NCI-H510A treated with DMSO at 0.1 percent for 48 hours (cell line): ENCODE data around the gene TRAF1.

ENCODE experiments used
- DNase-seq: peaks from one replicate; lab custom pipeline; 2025; lab: John Stamatoyannopoulos, UW

Gene TRAF1

DNA sequence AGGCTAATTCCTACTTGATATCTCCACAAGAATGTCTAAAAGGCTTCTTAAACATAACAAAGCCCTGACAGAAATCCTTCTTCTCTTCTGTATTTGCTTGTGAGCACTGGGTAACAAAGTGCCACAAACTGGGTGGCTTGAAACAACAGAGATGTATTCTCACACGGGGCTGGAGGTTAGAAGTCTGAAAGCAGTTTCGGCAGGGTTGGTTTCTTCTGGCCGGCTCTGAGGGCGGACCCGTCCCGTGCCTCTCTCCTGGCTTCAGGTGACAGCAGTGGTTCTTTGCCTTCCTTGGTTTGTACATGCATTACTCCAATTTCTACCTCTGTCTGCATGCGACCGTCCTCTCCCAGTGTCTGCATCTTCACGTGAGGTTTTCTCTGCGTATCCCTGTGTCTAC, 14.0 kb upstream of the TRAF1 start:
- no peak for DNase-seq

DNA sequence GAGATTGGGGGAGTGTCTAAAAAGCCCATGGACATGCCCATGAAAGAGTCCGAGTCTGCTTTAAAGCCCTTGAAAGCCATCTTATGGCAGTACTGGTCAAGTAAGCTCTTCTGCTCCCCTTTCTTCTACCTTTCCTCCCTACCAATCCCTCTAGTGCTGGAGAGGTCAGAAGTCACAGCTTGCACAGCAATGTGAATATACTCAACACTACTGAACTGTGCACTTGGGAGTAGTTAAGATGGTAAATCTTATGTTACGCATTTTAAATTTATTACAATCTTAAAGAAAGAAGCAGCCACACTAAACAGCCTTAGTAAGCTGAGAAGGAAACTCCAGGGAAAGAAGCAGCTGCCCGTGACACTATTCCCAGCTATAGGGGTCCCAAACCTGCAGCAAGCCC, 12.3 kb upstream of the TRAF1 start:
- no peak for DNase-seq

- DNase-seq = no peak
Measured at GRCh38 chr9:120937596-120937995, 11.0 kb upstream of the TRAF1 start.

DNA sequence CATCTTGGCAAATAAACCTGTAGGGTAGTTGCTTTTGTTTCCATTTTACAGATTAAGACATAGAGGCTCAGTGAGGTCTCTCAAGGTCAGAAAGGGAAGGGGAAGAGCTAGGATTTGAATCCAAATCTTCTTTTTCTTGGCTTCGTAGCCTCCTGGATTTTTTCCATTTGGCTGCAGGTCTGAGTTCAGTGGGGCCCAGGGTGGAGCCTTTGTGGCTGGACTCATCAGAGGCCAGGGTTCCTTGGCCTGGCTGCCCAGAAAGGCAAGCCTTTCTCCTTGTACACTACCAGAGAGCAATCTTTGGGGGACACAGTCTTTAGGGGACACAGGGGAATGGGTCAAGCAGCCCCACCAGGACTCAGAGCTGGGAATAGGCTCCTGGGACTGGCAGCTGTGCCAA, 10.5 kb upstream of the TRAF1 start:
- no peak for DNase-seq

- no peak for DNase-seq
Measured at GRCh38 chr9:120936764-120937122, 10.1 kb upstream of the TRAF1 start.

GRCh38 chr9:120936011-120936763, 9.6 kb upstream of the TRAF1 start:
- peak; percentile 94 for DNase-seq

- peak; percentile 59 for DNase-seq
Measured at GRCh38 chr9:120935383-120935857, 8.8 kb upstream of the TRAF1 start.

- no peak for DNase-seq
Measured at GRCh38 chr9:120934281-120934680, 7.7 kb upstream of the TRAF1 start.

DNA sequence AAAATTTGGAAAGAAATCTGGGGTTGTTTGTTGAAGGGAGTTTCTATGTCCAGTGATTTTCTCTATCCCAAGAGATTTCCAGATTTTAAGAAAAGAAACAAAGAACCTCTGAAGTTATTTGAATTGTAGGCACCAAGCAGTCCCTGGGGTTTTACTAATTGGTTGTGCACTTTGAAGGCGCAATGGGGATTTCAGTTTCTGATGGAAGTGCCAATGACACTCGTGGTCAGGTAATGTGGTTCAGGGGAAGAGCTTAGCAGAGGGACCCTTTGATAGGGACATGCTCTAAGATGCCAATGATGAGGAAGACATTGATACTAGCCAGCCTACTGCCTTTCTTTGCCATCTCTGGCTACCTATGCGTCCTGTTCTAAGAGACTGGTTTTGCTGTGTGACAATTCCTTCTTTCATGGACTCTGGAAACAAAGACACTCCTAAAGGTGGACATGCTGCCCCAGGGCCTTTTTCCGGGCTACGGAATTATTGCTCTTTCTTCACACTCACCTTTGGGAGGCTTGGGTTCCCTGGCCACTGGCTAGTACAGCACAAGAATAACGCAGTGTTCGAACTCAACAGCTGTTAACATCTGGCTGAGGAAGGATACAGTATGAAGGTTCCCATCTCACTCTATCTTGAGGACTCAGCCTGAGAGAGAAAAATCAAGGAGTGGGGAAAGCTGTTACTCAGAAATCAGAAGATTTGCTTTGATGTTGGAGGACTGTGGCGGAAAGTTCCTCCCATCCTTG, 6.9 kb upstream of the TRAF1 start:
- DNase-seq = no peak

DNA sequence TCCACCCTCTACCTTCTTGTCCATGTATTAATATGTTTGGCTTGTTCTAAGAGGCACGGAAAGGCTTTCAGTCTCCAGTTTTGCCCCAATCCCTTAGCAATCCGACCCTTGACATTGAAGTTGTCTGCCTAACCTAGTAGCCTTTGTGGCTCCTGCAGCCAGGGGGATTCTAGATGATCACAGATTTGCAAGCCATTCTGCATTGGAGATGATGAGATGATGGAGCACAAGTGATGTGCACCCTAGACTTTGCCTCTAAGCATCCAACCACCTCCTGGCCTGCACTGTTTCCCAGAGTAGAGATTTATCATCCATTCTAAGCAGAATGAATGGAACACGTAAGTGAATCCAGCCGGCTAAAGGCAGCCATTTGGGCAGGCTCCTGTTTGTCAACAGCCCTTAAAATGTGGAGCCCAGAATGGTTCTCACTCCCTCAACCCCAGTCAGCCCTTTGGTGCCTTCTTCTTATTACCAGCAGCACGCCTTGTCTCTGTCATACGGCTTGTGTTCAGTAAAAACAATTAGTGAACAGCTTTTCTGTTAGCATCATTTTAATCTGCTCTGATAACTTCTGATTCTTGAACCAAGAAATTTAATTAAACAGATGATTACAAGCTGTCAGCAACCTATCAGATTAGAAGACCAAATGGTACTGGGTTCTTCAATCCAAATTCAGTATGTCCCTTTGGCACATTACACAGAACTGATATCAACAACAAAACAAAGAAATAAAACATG, 5.7 kb upstream of the TRAF1 start:
- no peak for DNase-seq

- no peak for DNase-seq
Measured at GRCh38 chr9:120931231-120932085, 4.9 kb upstream of the TRAF1 start.

GRCh38 chr9:120929229-120929791, 2.7 kb upstream of the TRAF1 start:
- DNase-seq = no peak

- DNase-seq = peak; percentile 57
Measured at GRCh38 chr9:120928483-120929228, 2.1 kb upstream of the TRAF1 start.

GRCh38 chr9:120928015-120928482, 1.5 kb upstream of the TRAF1 start:
- DNase-seq = no peak

DNA sequence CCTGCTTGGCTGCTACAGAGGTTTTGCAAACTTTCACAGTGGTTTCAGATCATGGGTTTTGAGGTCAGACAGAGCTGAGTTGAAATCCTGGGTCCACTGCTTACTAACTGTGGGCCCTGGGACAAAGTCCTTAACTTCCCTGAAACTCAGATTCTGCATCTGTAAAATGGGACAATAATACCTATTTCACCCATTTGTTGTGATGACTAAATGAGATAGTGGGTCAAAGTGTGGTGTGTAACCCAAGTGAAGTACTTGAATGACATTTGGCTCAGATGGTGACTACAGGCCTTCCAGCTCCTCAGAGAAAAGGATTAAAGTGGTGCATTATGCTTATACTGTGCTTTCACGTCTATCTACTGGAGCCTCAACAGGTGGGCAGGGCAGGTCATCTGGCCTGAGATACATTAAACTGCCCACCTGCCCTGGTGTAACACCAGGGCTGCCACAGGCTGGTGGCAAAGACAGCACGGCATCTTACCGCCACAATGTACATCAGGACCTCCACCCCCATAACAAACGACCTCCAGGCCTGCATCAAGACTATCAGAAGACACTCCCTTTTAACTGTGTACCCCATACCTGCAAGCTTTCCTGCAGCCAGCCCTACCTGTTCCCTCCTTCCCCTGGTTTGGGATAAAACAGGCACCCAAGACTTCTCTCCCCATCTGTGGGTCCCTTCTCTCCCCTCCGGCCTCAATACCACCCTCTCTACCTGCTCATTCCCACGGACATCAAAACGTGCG, 846 bp upstream of the TRAF1 start:
- no peak for DNase-seq

DNA sequence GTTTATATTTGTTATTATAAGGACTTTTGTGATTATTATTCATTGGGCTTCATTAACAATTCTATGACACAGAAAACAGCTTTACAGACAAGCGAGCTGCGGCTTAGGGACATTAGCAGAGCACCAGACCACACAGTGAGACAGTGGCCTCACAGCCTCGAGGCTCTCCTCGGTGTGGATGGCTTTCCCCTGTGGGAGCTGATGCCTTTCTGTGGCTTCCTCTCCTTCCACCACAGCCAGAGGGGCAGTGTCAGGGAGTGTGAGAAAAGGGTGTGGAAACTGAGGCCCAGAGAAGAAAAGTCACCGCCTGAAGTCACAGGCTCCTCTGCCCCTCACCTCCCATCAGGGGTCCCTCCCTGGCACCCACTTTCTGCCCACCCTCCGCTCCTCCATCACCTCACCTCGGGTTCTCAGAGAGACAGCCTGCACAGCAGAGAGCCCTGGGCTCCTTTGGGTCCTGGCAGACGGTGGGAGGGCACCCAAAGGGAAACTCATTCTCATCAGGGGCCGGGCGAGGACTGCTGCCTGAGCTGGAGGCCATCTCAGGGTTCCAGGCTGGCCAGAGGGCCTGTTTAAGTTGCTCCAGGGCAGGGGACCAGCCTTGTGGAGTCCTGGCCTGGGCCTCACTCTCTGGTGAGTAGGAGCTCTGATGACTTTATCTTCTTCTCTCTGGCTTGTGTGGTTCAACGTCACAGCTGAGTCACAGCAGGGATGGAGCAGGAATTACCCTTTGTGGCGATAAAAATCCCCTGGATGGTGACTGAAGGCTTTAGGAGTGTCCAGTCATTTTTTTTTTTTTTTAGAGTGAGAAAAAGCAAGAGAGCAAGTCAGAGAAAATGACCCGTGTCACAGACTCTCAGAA, 830 bp downstream of the TRAF1 start:
- no peak for DNase-seq

- DNase-seq = no peak
Measured at GRCh38 chr9:120924698-120925534, 1.7 kb downstream of the TRAF1 start.
